K562 (cell line): ENCODE data around the gene ERP44. TPM values are rescaled to one million over a fixed set of nuclear protein-coding genes. Genes with fewer than 3 reads are reported as not detected.

Source experiments
- CBFA2T3 ChIP-seq: fragments of 450-650 bp; IDR thresholded peaks from 2 replicates; pipeline ENCODE4 v1.6.1; 2017
- HNRNPL ChIP-seq: fragments of 200-400 bp; formaldehyde crosslinking; IDR thresholded peaks from 2 replicates; pipeline ENCODE4 v1.6.1; 2017; ENCODE audit warnings: low read depth, mild to moderate bottlenecking, low read length
- MAFG ChIP-seq: fragments of 450-650 bp; conservative IDR thresholded peaks from 2 replicates; pipeline ENCODE4 v1.6.1; 2016; ENCODE audit warnings: missing genetic modification characterization, missing compliant biosample characterization
- NCOA4 ChIP-seq: fragments of 450-650 bp; IDR thresholded peaks from 2 replicates; pipeline ENCODE4 v1.6.1; 2018; ENCODE audit warnings: mild to moderate bottlenecking; ENCODE audit not compliant: partially characterized antibody
- PHF21A ChIP-seq: fragments of 450-650 bp; IDR thresholded peaks from 2 replicates; pipeline ENCODE4 v1.6.1; 2017; ENCODE audit warnings: low read depth, borderline replicate concordance
- SOX6 ChIP-seq: fragments of 450-650 bp; IDR thresholded peaks from 2 replicates; pipeline ENCODE4 v1.6.1; 2014; ENCODE audit warnings: mild to moderate bottlenecking
- SRF ChIP-seq, 2 experiments: fragments of 250-450, 450-650 bp in 1 of 2; sonication (Bioruptor Pico) in 1 of 2; sonication (generic) in 1 of 2; formaldehyde crosslinking; IDR thresholded peaks; 2 replicates each; pipeline versions ENCODE4 v1.5.0 to v1.5.1; 2020 to 2022; ENCODE audit warnings: mild to moderate bottlenecking in 1 of 2, missing genetic modification reagents in 1 of 2
- TEAD2 ChIP-seq: fragments of 450-650 bp; IDR thresholded peaks from 2 replicates; pipeline ENCODE4 v1.6.1; 2016; ENCODE audit warnings: missing genetic modification characterization, control low read depth, missing compliant biosample characterization
- ZBTB34 ChIP-seq: fragments of 250-450 bp; sonication (Bioruptor Pico); IDR thresholded peaks from 2 replicates; pipeline ENCODE4 v1.8.0; 2021; ENCODE audit warnings: mild to moderate bottlenecking, moderate library complexity
- ZBTB40 ChIP-seq, 2 experiments: fragments of 450-650 bp in 1 of 2; sonication (generic) in 1 of 2; formaldehyde crosslinking in 1 of 2; IDR thresholded peaks; 2 replicates each; pipeline versions ENCODE4 v1.7.1 to v1.9.0; 2016 to 2022; ENCODE audit warnings: inconsistent platforms in 1 of 2, mild to moderate bottlenecking in 1 of 2, missing genetic modification reagents in 1 of 2
- polyA plus RNA-seq, 8 experiments: library from polyadenylated mRNA; depleted of rRNA in 4 of 8; stranded (reverse) in 5 of 8; unstranded in 3 of 8; fragments of >200 nt; fragmentation: Nextera tagmentation in 2 of 8; fragmentation: Illumina TruSeq in 1 of 8; extraction: Ambion mirVana in 2 of 8; extraction: Trizol in 1 of 8; gene quantifications; 2 replicates each; pipeline versions ENCODE4 v1.2.1 to v1.2.3, GENCODE V29; 2011 to 2014; ENCODE audit warnings: inconsistent platforms in 1 of 8, missing spikeins in 1 of 8
- total RNA-seq, 7 experiments: library from RNA; depleted of rRNA in 6 of 7; stranded (reverse); fragments of >200 nt in 6 of 7; fragmentation: Illumina TruSeq in 2 of 7; extraction: Trizol in 2 of 7; gene quantifications; 2 replicates each; pipeline versions ENCODE4 v1.2.1 to v1.2.3, GENCODE V29; 2011 to 2021; ENCODE audit warnings: low replicate concordance in 1 of 7
- TF ChIP-seq, protein P1 (sequence below): sonication (generic); formaldehyde crosslinking; IDR thresholded peaks from 2 replicates; pipeline ENCODE4 v1.9.0; 2022; ENCODE audit warnings: mild to moderate bottlenecking, missing genetic modification reagents

The ERP44 gene
- total and polyA plus RNA-seq, 9 of the 15 experiments (the other 6 are each of a cell fraction or from before 2014, with no cell fraction given) = 9.2 to 23.4 (median 13.6) TPM

GRCh38 chr9:100096378-100096916 is 2.4 kb downstream of the ERP44 start (continued):
- TF ChIP-seq ZBTB40 (IDR thresholded peaks at IDR 0.05) (0 out of 2 replicates have a peak, but pooled peaks have one; percentile 12), ZBTB40 (CRISPR knock-in tag; IDR thresholded peaks at IDR 0.05) (no peak), HNRNPL (no peak), SRF (CRISPR knock-in tag; IDR thresholded peaks at IDR 0.05) (peak in 1 of 2 experiments; percentile 64; a peak in 1 of 4 replicates), TEAD2 (tag) (no peak), MAFG (tag) (peak; percentile 98), CBFA2T3 (peak; percentile 58), NCOA4 (no peak), SOX6 (no peak), PHF21A (no peak), ZBTB34 (CRISPR knock-in tag) (no peak)
- TF ChIP-seq, protein P1, sequence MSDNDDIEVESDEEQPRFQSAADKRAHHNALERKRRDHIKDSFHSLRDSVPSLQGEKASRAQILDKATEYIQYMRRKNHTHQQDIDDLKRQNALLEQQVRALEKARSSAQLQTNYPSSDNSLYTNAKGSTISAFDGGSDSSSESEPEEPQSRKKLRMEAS (CRISPR knock-in tag) = no peak
